Right ventricle myocardium inferior (tissue), 1 donor: ENCODE measurements around the gene EXOSC1. TPM values are rescaled to one million over a fixed set of nuclear protein-coding genes. Genes with fewer than 3 reads are reported as not detected.
"Not testable (repeated sequence)": the region's sequence is repeated elsewhere in the genome, so short reads cannot be mapped to it uniquely, and the experiment has no call there.

Experiments
- ATAC-seq: fragments of 200-7000 bp; cut with Tn5 transposase; one replicate; pipeline ENCODE4 v1.9.1; 2020; ENCODE audit warnings: mild to moderate bottlenecking, moderate library complexity
- DNase-seq: peaks from one replicate; pipeline ENCODE4 v3.0.0; 2021; ENCODE audit errors: missing footprints
- intact Hi-C: fragments of 100-400 bp; cut with DNase I; formaldehyde crosslinking; loops from one replicate; pipeline ENCODE4 v1.11.0; 2022
- long read RNA-seq: library from polyadenylated mRNA; unstranded; transcript quantifications from one replicate; pipeline ENCODE4 v2.0.0, GENCODE V29; 2021
- total RNA-seq: library from RNA; stranded (reverse); fragmentation: NEBNext Ultra II Directional; extraction: Animal tissue kit (Norgen Biotek cat#: 25700); gene quantifications from one replicate; pipeline ENCODE4 v1.2.1, GENCODE V29; 2021
- donor health status: DM: no; HTN: yes; CAD: no; lungs with severe emphysema.

EXOSC1 gene
- total RNA-seq, result 18.2 TPM
- long read RNA-seq, transcript EXOSC1-204 (8 exons, 923 nt), result major isoform, 8 of 11 reads
- long read RNA-seq, partial matches to known transcripts, result 2 of 11 reads
- long read RNA-seq, other reads (novel, unspliced or antisense), result 1 of 11 reads

DNA sequence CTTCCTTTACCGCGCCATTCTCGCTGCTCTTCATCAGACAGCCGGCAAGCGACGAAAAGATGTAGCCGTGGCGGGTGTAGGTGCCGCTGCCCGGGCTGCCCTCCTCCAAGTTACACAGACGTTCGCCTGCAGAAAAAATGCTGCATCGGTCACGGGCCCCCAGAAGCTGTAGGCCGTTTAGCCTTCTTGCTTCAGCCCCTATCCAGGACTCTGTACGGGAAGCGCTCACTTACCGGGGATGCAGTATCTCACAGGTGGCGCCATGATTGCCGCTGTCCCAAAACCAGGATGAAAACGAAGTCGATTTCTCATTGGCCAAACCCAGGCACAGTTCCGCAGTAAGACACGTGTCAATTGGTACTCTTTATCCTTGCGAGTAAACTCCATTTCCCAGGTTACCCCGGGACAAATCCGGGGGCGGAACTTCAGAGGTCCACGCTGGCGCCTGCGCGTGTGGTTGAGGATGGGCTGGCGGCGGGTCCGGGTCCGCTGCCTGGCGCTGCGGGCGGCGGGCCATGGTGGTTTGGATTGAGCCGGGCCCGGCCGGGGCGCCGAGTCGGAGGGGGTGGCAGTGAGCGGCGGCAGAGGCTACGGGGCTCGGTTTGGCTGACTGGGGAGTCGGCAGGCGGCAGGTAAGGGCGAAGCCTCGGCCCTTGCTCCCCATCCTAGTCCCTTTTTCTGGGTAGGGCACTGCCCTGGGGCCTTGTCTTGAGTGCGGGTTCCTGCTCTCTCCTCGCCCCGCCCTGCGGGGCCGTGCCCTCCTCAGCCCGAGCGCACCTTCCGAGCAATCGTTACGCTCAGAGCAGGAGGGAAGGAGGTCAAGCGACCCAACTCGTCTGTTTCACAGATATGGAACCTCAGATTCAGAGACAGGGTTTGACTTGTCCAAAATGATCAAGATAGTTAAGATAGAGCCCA lies at the start of gene EXOSC1, which contains the start of gene ZDHHC16:
Gene EXOSC1 (minus strand): TSS at position 285 of the 918 bp plus-strand sequence. CDS start 21 bp downstream, at position 264.
Gene ZDHHC16 (plus strand): TSS at position 454 of the 918 bp plus-strand sequence. CDS start 5,501 bp downstream, outside the sequence.
- intact Hi-C loops, result no loop called here
- peak; percentile 99 for ATAC-seq
- DNase-seq, result peak; percentile 94

DNA sequence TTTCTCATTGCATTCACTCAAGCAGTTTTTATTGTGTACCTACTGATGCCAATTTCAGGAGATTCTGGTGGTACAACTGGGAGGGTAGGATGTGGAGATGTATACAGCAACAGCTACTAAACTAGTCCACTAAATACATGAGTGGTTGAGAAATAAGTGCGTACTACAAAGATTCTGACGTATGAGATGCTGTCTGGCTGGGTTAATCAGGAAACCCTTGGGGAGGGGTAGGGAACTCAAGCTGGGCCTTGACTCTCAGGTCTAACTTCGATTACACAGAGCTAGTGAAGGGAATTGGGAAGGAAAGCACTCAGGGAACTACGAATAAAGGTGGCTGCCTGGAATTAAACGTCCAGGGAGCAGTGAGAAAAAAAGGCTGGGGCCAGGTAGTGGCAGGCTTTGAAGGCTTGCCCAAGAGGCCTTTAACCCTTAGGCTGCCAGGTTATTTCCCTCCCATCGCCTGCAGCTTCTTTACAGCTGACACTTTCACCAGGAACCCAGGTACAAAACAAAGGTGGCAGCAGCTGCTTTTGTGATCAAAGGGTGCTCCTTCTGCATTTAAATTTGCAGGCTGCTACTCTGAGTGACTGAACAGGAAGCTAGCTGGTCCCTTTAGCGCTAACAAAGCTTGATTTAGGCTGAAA lies 49.2 kb upstream of the EXOSC1 start:
- intact Hi-C loops, result loop anchor here (5.0 kb wide), 3 partner anchors 33 to 68 kb away; partner anchors contain the start of gene PGAM1
- no peak for ATAC-seq

DNA sequence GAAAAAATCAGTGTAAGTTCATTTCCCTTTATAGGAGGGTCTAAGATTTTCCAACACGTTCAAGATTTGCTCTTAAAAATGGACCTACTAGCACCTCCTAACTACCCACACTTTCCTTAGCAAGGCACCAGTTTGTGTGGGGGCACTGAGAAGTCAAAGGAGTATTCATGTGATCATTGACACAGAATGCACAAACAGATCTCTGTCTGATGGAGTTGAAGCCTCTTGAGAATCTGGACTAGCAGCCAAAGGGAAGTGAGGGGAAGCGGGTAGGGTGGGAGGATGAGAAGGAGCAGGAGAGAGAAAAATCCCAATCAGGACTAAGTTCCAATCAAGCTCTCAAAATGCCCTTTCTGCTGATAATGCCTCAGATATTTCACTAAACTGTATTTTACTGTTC lies 48.3 kb upstream of the EXOSC1 start:
- intact Hi-C loops, result no loop called here
- ATAC-seq, result no peak
- no peak for DNase-seq

More for the DNA sequence above, 49.2 kb upstream of the EXOSC1 start:
- no peak for DNase-seq

DNA sequence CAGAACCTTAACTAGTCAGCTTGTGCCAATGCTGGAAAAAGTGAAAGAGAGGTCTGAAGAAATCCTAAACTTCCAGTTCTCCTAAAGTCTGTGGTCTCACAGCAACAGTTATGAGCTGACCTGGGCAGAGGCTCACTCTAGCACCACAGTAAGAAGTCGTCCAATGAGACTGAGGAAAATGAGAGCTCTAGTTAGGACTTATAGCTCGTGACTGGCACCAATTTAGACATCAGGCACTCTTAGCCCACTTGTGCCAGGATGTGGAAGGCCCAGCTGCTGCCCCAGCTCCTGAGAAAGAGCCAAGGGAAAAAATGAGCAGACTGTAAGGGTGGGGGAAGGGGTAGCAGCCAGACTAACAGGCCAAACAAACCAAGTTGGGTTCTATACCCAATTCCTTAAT lies 44.8 kb upstream of the EXOSC1 start:
- no peak for DNase-seq
- intact Hi-C loops, result no loop called here
- ATAC-seq, result peak; percentile 79

GRCh38 chr10:97485647-97486281 lies 40.0 kb upstream of the EXOSC1 start:
- intact Hi-C loops, result no loop called here
- DNase-seq (no peak), ATAC-seq (no peak)

DNA sequence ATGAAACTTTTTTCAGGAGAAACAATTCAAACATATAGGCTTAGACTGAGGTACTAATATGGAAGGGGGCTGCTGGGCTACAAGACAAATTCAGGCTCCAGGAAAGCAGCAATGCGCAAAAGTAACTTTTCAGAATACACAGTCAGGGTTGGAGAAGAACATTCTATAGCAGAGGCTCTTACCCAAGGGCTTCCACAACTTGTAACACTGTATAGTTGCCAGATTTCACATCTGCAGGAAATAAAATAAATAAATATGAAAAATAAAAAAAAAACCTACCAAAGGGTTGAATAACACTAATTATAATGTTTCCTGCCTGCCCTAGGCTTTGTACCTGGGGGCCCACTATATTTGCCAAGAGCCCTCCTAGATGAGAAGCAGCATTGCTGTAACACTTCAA lies 38.1 kb upstream of the EXOSC1 start:
- intact Hi-C loops, result no loop called here
- DNase-seq, result no peak
- no peak for ATAC-seq

- DNase-seq (no peak), ATAC-seq (no peak)
- intact Hi-C loops, result no loop called here
Observed at GRCh38 chr10:97483506-97483905, 37.7 kb upstream of the EXOSC1 start.

DNA sequence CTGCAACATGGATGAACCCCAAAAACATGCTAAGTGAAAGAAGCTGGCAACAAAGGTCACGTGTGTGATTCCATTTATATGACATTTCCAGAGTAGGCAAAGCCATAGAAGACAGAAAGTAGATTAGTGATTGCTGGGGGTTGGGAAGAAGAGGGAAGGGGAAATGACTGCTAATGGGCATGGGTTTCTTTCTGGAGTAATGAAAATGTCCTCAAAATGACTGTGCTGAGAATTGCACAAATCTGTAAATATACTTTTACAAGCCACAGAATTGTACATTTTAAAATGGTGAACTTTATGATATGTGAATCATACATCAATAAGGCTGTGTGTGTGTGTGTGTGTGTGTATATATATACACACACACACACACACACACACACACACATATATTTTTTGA lies 36.6 kb upstream of the EXOSC1 start:
- intact Hi-C loops, result no loop called here
- DNase-seq, result no peak
- ATAC-seq, result no peak

DNA sequence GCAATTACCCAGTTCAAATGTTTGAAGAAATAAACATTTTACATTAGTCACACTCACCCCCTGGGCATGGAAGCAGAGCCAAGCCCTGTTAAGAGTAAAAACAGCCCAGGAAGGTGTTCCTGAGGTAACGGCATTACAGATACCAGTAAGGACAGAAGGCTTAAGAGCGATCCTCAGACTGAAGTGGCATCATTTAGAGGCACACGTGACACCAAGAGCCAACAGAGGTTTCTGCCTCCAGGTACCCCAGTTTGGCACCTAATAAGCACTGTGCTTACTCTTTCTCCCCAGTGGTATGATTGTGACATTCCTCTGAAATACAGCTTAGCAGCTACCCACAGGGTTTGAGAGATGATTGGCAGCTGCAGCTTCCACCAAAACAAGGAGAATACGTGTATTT lies 35.3 kb upstream of the EXOSC1 start:
- ATAC-seq, result no peak
- DNase-seq, result no peak
- intact Hi-C loops, result no loop called here

GRCh38 chr10:97479939-97480338 lies 34.1 kb upstream of the EXOSC1 start:
- intact Hi-C loops, result no loop called here
- DNase-seq (no peak), ATAC-seq (no peak)

DNA sequence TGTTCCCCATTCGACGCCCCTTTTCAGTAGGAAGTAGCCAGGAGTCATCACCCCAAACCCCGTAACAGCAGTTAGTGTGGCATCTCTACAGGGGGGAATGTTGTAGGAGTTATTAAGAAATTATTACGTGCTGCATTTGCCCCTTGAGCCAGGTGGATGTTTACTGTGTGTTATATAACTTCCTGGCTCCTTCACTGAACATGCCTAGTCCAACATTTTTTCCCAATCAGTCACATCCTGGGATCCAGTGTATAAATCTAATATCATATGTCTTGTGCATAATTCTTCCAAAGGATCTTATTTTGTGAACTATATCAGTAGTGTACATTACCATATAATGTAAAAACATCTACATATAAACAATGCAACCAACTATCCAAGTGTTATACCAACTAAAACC lies 33.6 kb upstream of the EXOSC1 start:
- ATAC-seq, DNase-seq, intact Hi-C loops: not testable (repeated sequence)

DNA sequence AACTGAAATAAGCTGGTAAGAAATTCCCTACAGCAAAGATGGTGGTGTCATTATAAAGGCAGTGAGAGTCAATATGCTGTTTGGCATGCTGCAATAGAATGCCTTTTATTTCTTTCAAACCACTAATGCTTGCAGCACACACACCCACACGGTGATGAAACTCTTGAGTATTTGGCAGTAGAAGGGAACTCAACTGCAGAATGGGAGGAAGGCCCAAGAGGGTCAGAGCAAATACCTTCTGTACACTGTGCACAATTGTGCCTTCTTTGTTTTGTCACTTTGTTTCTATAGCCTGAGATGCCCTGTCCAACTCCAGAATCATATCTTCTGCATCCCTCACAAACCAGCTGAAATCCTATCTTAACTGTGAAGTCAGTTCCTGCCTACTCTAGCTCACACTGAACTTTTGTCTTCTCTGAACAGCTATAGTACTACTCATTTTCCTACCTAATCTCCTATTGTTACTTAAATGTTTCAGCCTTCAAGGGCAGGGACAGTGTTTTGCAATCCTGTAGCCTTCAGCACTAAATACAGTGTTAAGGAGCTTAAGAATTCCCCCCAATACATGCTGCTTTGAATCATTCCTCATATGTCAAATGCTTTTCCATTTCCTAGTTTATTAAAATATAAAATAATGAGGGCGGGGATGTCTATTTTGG lies 30.3 kb upstream of the EXOSC1 start:
- intact Hi-C loops, result no loop called here
- DNase-seq, result no peak
- peak; percentile 86 for ATAC-seq

- ATAC-seq, result no peak
- intact Hi-C loops, result no loop called here
- DNase-seq, result no peak
Observed at GRCh38 chr10:97474918-97475317, 29.1 kb upstream of the EXOSC1 start.

- intact Hi-C loops, DNase-seq, ATAC-seq: not testable (repeated sequence)
Observed at GRCh38 chr10:97468781-97469180, 23.0 kb upstream of the EXOSC1 start.

DNA sequence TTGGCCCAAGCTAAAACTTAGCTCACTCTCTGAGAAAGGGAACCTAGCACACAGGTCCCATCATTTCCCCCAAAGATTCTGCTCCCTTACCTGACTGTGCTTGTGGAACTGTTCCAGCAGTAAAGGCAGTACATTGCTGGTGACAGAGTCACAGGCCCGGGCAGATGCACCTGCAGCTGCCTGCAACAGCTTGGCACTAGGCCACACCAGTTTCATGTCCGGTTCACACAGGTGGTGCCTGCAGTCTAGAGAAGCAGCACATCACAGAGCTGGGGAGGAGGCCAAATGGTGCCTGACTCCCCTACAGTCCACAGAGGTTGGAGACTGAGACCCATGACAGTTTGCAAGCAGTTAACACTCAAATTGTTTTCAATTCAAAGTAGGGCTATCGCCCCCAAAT lies 22.4 kb upstream of the EXOSC1 start:
- no peak for ATAC-seq
- intact Hi-C loops, result no loop called here

GRCh38 chr10:97466755-97467154 lies 20.9 kb upstream of the EXOSC1 start:
- ATAC-seq, result no peak
- intact Hi-C loops, result no loop called here
- DNase-seq, result no peak

More for the DNA sequence above, 22.4 kb upstream of the EXOSC1 start:
- no peak for DNase-seq

GRCh38 chr10:97465982-97466381 lies 20.2 kb upstream of the EXOSC1 start:
- ATAC-seq (no peak), DNase-seq (no peak)
- intact Hi-C loops, result no loop called here

DNA sequence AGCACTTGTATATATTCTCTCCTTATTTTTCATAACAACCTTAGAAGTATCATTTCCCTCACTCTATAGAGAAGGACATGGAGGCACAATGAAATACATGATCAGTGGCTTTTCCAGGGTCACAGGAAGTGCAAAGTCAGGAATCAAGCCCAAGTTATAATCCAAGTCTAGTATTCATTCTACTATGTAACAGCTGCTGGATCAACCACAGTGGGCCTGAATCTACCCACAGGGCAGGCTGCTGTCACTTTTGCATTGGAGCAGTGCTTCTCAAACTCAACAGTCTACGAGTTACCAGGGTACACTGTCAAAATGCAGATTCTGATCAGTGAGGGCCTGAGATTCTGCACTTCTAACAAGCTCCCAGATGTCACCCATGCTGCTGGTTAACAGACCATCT lies 18.4 kb upstream of the EXOSC1 start:
- intact Hi-C loops, result loop anchor here (5.0 kb wide), 2 partner anchors 33 to 148 kb away; partner anchors contain the start of genes MMS19 and UBTD1
- DNase-seq (no peak), ATAC-seq (no peak)
